ENCODE data around the gene ZC3H8.

The ZC3H8 gene

DNA sequence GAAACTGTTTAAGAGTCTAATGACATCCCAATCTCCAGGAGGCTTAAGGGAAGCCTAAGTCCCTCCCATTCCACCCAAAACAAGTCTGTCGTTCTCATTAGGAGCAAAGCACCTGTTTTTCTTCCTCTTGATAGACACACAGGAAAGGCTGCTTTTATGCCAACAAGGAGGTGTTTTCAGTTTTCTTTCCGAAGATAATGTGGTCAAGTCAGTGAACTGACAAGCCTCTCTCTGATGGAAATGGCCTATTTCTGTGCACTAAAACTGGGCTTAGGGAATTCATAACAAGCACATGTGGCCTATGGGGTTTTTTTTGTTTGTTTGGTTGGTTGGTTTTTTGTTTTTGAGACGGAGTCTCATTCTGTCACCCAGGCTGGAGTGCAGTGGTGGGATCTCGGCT, 80.5 kb downstream of the ZC3H8 start:
- Histone ChIP-seq H3K36me3 (ENCODE audit: control insufficient read depth, insufficient read depth, low read length) (no peaks in the 10 kb centered on the region), H3K27me3 (replicated peaks; ENCODE audit: control insufficient read depth, insufficient read depth, low read length) (no peaks in the 10 kb centered on the region), H3K4me3 (replicated peaks; ENCODE audit: low read depth, low read length) (no peak overlapping the region)
- no peak for DNase-seq (ENCODE audit: extremely low read depth, insufficient read length)
- TF ChIP-seq, protein P1, sequence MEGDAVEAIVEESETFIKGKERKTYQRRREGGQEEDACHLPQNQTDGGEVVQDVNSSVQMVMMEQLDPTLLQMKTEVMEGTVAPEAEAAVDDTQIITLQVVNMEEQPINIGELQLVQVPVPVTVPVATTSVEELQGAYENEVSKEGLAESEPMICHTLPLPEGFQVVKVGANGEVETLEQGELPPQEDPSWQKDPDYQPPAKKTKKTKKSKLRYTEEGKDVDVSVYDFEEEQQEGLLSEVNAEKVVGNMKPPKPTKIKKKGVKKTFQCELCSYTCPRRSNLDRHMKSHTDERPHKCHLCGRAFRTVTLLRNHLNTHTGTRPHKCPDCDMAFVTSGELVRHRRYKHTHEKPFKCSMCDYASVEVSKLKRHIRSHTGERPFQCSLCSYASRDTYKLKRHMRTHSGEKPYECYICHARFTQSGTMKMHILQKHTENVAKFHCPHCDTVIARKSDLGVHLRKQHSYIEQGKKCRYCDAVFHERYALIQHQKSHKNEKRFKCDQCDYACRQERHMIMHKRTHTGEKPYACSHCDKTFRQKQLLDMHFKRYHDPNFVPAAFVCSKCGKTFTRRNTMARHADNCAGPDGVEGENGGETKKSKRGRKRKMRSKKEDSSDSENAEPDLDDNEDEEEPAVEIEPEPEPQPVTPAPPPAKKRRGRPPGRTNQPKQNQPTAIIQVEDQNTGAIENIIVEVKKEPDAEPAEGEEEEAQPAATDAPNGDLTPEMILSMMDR (IDR thresholded peaks at IDR 0.05; ENCODE audit: insufficient read depth, low read length, poor library complexity, severe bottlenecking) = no peak

DNA sequence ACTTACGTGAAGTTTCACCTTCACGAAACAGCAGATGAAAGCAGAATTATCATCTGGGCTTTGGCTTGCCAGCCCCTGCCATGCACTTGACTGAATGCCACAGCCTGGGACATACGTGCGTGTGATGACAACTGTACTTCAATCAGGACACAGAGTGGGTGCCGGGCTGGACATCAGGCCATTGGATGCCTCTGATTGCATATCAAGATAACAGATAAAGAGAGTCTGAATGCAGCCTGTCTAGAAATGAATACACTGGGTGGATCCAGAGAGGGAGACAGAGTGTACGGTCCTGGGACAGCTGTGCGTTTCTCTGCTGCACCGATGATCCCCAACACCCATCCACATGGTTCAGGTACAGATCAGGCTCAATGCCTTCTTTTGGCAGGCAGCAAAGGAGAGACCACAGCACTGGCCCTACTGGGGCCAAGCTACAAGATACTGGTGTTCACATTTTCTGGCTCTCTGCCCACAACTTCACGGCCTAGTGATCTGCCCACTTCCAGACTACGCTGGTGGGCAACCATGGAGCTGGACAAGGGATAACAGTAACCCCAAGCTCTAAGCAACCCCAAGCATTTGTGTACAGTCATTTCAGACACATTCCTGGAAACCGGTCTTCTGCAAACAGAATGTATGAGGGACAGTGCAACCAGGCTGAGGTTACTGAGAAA, 81.1 kb downstream of the ZC3H8 start:
- TF ChIP-seq, protein P1 (IDR thresholded peaks at IDR 0.05; ENCODE audit: insufficient read depth, low read length, poor library complexity, severe bottlenecking) = no peak
- H3K36me3 ChIP-seq (ENCODE audit: control insufficient read depth, insufficient read depth, low read length) = no peaks in the 10 kb centered on the region
- DNase-seq (ENCODE audit: extremely low read depth, insufficient read length) = no peak
- H3K27me3 ChIP-seq (replicated peaks; ENCODE audit: control insufficient read depth, insufficient read depth, low read length) = no peaks in the 10 kb centered on the region
- H3K4me3 ChIP-seq (replicated peaks; ENCODE audit: low read depth, low read length) = no peak overlapping the region

DNA sequence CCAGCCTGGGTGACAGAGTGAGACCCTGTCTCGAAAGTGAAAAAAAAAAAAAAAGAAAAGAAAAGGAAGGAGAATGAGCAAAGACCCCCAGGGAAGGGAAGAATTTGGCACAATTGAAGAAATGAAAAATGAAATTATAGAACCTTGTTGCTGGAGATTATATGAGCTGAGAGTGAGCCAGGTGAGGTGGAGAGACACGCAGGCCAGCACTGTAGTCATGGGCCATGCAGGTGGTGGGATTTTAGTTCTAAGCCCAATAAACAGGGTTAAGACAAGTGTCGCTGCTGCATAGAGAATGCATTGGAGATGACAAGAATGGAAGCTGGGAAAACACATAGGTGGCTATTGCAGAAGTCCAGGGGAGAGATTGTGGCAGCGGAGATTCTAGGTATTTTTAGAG, 84.3 kb downstream of the ZC3H8 start:
- TF ChIP-seq, protein P1 (IDR thresholded peaks at IDR 0.05; ENCODE audit: insufficient read depth, low read length, poor library complexity, severe bottlenecking) = no peak
- DNase-seq (ENCODE audit: extremely low read depth, insufficient read length) = no peak
- Histone ChIP-seq H3K27me3 (replicated peaks; ENCODE audit: control insufficient read depth, insufficient read depth, low read length) (peaks cover 1% of the 10 kb centered on the region; the same call in 1 of the 2 replicates), H3K4me3 (replicated peaks; ENCODE audit: low read depth, low read length) (no peak overlapping the region), H3K36me3 (ENCODE audit: control insufficient read depth, insufficient read depth, low read length) (no peaks in the 10 kb centered on the region)

DNA sequence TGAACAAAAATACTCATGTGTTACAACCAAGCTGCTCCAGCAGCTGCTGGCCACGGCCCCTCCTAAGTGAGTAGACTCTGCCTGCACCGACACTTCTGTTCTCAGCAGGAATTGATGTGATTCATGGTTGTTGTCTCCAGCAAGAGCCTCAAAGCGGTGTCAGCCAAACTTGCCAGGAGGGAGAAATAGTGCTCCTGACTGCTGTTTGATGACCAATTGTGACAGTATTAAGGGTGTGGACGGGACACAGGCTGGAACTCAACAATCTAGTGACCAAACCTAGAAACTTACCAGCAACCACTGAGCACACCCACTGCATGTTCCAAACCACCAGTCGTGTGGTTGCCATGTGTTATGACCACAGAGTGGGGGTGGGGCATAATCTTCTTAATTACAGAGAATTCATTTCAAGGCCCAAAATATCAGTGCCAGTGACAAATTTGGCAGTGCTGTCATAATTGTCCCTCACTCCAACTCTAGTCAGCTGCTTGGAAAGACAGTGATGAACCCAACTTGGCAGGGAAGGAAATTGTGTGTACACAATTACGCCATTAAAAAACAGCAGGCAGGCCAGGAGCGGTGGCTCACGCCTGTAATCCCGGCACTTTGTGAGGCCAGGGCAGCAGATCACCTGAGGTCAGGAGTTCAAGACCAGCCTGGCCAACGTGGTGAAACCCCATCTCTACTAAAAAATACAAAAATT, 86.3 kb downstream of the ZC3H8 start:
- no peak overlapping the region for H3K4me3 ChIP-seq (replicated peaks; ENCODE audit: low read depth, low read length)
- TF ChIP-seq, protein P1 (IDR thresholded peaks at IDR 0.05; ENCODE audit: insufficient read depth, low read length, poor library complexity, severe bottlenecking) = no peak
- H3K36me3 ChIP-seq (ENCODE audit: control insufficient read depth, insufficient read depth, low read length) = no peaks in the 10 kb centered on the region
- DNase-seq (ENCODE audit: extremely low read depth, insufficient read length) = no peak
- peaks cover 1% of the 10 kb centered on the region; the same call in 1 of the 2 replicates for H3K27me3 ChIP-seq (replicated peaks; ENCODE audit: control insufficient read depth, insufficient read depth, low read length)

DNA sequence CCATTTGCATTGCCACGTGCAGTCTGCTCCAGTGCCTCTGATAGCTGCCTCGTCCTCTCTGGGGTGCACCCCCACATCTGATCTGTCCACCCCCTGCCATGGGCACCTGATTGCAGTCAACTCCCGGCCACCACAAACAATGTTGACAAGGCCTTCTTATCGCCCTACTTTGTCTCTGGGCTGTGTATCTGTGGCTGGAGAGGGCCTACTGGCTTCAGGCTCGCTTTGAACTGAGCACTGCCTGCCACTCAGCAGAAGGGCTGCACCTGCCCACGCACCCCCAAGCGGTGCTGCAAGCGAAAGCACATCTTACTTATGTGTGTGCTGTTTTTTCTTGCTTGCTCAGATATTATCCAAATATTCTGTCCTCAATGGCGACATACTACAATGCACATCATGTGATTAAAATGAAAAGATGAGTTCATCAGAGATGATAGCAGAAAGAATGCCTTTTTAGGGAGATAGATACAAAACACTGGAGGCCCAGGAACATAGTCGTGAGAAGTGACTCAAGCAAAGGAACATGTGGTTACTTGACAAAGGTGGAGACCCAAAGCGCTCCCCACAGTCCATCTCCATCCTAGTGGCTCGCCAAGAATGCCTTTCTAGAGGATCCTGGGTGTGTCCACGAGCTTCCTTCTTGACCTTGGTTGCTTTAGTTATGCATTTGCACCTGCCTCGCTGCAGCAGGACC, 87.9 kb downstream of the ZC3H8 start:
- peaks cover 1% of the 10 kb centered on the region; the same call in 1 of the 2 replicates for H3K27me3 ChIP-seq (replicated peaks; ENCODE audit: control insufficient read depth, insufficient read depth, low read length)
- no peaks in the 10 kb centered on the region for H3K36me3 ChIP-seq (ENCODE audit: control insufficient read depth, insufficient read depth, low read length)
- TF ChIP-seq, protein P1 (IDR thresholded peaks at IDR 0.05; ENCODE audit: insufficient read depth, low read length, poor library complexity, severe bottlenecking) = no peak
- no peak overlapping the region for H3K4me3 ChIP-seq (replicated peaks; ENCODE audit: low read depth, low read length)
- no peak for DNase-seq (ENCODE audit: extremely low read depth, insufficient read length)

Data from GM06990 (cell line).